WERI-Rb-1 (cell line): ENCODE data around the gene PDZRN4.

Experiments used
- DNase-seq: peaks from one replicate; pipeline ENCODE4 v3.0.0-alpha.2; 2020
- H3K27ac ChIP-seq: fragments of 250-450 bp; sonication (Bioruptor Pico); 2 replicates; pipeline ENCODE4 v1.5.1; 2020; ENCODE audit warnings: mild to moderate bottlenecking, moderate library complexity
- H3K27me3 ChIP-seq: fragments of 250-450 bp; sonication (Bioruptor Pico); 2 replicates; pipeline ENCODE4 v1.5.1; 2021; ENCODE audit warnings: mild to moderate bottlenecking, low read depth, moderate library complexity; ENCODE audit not compliant: insufficient read depth, severe bottlenecking
- H3K36me3 ChIP-seq: fragments of 250-450 bp; sonication (Bioruptor Pico); 2 replicates; pipeline ENCODE4 v1.5.1; 2020; ENCODE audit warnings: mild to moderate bottlenecking, moderate library complexity
- H3K4me3 ChIP-seq: 2 replicates; pipeline ENCODE4 v1.5.1; 2011; ENCODE audit warnings: low read depth, mild to moderate bottlenecking, control low read depth, low read length
- H3K9me3 ChIP-seq: fragments of 250-450 bp; sonication (Bioruptor Pico); 2 replicates; pipeline ENCODE4 v1.5.1; 2021; ENCODE audit warnings: mild to moderate bottlenecking, moderate library complexity; ENCODE audit not compliant: severe bottlenecking
- TF ChIP-seq, protein P1 (sequence below): IDR thresholded peaks from 2 replicates; pipeline ENCODE4 v1.5.1; 2011; ENCODE audit warnings: low read depth, mild to moderate bottlenecking, control low read depth, inconsistent platforms, low read length

The PDZRN4 gene

DNA sequence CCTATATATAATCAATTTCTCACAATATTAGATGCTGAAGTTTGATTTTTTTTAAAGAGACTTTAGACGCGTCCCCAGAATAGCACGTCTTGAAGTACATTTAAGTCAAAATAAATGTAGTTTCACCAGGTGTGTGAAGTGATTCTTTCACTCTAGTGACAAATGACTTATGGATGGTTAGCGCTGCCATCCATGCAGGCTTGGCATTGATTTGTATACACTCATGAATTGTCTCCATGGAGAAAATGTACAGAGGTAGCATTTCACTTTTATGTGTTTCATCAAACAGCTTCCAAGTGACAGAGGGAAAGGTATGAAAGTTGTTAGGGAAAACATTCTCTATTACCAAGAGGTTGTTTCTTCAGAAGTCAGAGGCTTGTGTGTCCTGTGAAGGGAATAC, 360.8 kb downstream of the PDZRN4 start:
- TF ChIP-seq, protein P1, sequence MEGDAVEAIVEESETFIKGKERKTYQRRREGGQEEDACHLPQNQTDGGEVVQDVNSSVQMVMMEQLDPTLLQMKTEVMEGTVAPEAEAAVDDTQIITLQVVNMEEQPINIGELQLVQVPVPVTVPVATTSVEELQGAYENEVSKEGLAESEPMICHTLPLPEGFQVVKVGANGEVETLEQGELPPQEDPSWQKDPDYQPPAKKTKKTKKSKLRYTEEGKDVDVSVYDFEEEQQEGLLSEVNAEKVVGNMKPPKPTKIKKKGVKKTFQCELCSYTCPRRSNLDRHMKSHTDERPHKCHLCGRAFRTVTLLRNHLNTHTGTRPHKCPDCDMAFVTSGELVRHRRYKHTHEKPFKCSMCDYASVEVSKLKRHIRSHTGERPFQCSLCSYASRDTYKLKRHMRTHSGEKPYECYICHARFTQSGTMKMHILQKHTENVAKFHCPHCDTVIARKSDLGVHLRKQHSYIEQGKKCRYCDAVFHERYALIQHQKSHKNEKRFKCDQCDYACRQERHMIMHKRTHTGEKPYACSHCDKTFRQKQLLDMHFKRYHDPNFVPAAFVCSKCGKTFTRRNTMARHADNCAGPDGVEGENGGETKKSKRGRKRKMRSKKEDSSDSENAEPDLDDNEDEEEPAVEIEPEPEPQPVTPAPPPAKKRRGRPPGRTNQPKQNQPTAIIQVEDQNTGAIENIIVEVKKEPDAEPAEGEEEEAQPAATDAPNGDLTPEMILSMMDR = no peak
- H3K36me3 ChIP-seq = no peaks in the 10 kb centered on the region
- no peak overlapping the region for H3K4me3 ChIP-seq
- no peaks in the 10 kb centered on the region for H3K27me3 ChIP-seq
- no peak for DNase-seq
- no peak overlapping the region for H3K27ac ChIP-seq
- no peaks in the 10 kb centered on the region for H3K9me3 ChIP-seq

DNA sequence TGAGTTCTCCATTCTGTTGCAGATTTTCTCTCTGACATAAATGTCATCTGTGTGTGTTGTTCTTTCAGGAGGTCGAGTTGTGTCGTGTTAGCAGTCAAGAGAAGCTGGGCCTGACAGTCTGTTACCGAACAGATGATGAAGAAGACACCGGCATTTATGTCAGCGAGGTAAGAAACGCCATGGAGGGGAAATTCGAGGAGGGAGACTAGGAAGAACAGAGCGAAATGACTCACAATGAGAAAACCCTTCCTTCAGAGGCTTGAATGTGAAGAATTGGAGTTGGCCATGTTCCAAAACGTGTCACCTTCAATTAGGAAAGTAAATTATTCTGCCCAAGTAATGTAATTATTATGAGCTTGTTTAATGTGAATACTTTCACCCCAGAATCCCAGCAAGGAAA, 364.5 kb downstream of the PDZRN4 start:
- H3K36me3 ChIP-seq = no peaks in the 10 kb centered on the region
- DNase-seq = no peak
- no peak overlapping the region for H3K4me3 ChIP-seq
- no peaks in the 10 kb centered on the region for H3K9me3 ChIP-seq
- H3K27ac ChIP-seq = no peak overlapping the region
- no peaks in the 10 kb centered on the region for H3K27me3 ChIP-seq
- TF ChIP-seq, protein P1 = no peak

DNA sequence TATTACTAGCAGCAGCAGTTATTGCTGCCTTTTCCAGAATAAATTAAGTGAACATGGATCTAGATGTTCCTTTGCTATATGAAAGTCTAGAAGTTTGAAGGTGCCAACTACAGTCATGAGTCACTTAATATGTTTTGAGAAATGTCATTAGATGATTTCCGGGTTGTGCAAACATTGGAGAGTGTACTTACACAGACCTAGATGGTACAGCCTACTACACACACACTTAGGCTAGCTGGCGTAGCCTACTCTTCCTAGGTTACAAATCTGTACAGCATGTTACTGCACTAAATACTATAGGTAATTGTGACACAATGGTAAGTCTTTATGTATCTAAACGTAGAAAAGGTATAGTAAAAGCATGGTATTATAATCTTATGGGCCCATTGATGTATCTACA, 368.1 kb downstream of the PDZRN4 start:
- no peaks in the 10 kb centered on the region for H3K27me3 ChIP-seq
- H3K9me3 ChIP-seq = no peaks in the 10 kb centered on the region
- no peak overlapping the region for H3K4me3 ChIP-seq
- H3K27ac ChIP-seq = no peak overlapping the region
- no peaks in the 10 kb centered on the region for H3K36me3 ChIP-seq
- no peak for DNase-seq
- TF ChIP-seq, protein P1 = no peak

DNA sequence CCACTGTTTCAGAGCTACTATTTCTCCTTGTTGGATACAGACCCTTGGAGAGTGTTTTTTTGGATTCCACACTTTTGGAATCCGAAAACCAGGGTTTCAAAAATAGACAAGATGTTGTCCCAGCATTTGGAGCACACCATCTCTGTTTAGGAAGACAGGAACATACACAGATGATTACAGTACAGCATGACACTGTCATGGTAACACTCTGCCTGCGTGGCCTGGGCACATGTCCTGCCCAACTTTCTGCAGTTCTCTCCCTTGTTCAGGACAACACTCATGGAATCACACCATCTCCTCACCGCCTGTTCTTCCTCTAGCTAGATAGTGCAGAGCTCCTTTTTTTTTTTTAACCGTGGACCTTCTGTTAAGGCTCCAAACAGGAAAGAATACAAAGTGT, 369.2 kb downstream of the PDZRN4 start:
- DNase-seq = no peak
- Histone ChIP-seq H3K36me3 (no peaks in the 10 kb centered on the region), H3K4me3 (no peak overlapping the region), H3K27ac (no peak overlapping the region), H3K27me3 (no peaks in the 10 kb centered on the region), H3K9me3 (no peaks in the 10 kb centered on the region)
- TF ChIP-seq, protein P1 = no peak

DNA sequence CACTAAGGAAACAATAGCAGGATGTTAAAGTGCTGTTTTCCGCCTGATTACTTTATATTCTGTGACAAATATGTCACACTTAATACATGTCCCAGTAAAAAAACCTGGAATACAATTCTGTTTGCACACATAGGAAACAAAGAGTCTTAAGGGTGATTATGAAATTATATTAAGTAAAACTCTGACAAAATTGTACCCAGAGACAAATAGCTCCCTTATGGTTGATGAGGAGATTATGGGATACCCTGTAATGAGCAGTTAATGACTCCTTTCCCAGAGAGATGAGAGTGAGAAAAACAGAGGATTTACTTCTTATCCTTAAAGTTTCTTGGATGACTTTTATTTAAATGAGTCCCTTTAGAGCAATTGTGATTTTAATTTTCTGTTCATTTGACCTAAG, 370.6 kb downstream of the PDZRN4 start:
- no peaks in the 10 kb centered on the region for H3K36me3 ChIP-seq
- no peaks in the 10 kb centered on the region for H3K9me3 ChIP-seq
- no peak overlapping the region for H3K27ac ChIP-seq
- TF ChIP-seq, protein P1 = no peak
- H3K4me3 ChIP-seq = no peak overlapping the region
- H3K27me3 ChIP-seq = no peaks in the 10 kb centered on the region
- no peak for DNase-seq

DNA sequence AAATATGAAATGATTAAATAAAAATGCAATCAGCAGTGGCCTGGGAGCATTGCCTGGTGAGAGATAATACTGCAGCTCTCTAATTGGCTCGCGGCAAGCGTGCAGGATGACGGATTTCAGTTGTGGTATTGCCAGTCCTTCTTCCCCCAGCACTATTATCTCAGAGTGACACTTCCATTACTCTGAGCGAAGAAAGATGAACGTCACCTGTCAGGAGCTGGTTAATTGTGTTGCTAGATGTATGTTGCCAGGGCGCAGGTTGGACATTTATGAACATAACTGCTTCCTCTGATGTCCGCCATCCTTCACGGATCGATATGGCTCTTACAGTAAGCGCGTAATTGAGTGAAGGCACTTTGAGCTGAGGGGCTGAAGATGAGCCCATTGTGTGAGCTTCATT, 374.9 kb downstream of the PDZRN4 start:
- Histone ChIP-seq H3K27ac (no peak overlapping the region), H3K4me3 (no peak overlapping the region), H3K27me3 (no peaks in the 10 kb centered on the region), H3K9me3 (no peaks in the 10 kb centered on the region), H3K36me3 (no peaks in the 10 kb centered on the region)
- no peak for DNase-seq
- TF ChIP-seq, protein P1 = no peak
